ENCODE data around the gene GRK3.
"Not testable (repeated sequence)": the region's sequence is repeated elsewhere in the genome, so short reads cannot be mapped to it uniquely, and the experiment has no call there.

The GRK3 gene

DNA sequence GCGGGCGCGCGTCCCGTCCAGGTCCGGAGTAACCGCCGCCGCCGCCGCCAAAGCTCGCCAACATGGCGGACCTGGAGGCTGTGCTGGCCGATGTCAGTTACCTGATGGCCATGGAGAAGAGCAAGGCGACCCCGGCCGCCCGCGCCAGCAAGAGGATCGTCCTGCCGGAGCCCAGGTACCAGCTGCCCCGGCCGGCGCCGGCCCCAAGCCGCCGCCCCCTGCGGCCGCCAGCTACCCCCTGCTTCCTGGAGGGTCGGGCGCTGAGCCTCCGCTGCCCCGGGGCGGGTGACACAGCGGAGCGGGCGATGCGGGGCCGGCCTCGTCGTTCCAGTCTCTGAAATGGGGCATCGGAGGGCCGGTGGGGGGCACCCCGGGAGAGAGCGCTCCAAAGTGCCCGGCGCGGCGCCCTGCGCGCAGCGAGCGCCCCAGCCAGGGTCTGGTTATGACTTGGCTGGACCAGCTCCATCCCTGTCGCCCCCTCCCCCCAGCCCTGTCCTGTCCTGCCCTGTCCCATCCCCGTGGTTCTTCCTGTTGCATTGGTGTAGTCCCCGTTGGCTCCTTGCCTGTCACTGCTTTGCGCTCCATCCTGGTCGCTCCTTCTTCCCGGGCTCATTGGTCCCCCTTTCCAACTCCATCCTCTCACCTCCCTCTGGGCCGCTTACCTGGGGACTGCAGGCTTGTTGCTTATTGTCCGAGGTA is 653 bp downstream of the GRK3 start:
- H3K27me3 ChIP-seq (ENCODE audit: control insufficient read depth in 1 of 2, insufficient read depth in 2 of 2, low read length in 2 of 2), result no peaks in the 10 kb centered on the region
- H3K9ac ChIP-seq (ENCODE audit: low read length), result no peak overlapping the region
- peak overlapping the region; percentile 63 to 71 for H3K4me3 ChIP-seq (ENCODE audit: low read depth in 1 of 2, low read length in 2 of 2)
- no peaks in the 10 kb centered on the region for H3K36me3 ChIP-seq (ENCODE audit: insufficient read depth, low read length)
- H3K4me1 ChIP-seq (ENCODE audit: insufficient read depth, low read length), result peaks cover 18% of the 10 kb centered on the region
- H3K9me3 ChIP-seq (ENCODE audit: low read length), result no peaks in the 10 kb centered on the region
- peak overlapping the region; percentile 68 for H3K27ac ChIP-seq (ENCODE audit: low read depth, low read length)

GRCh38 chr22:25566186-25566897 is 1.9 kb downstream of the GRK3 start:
- Histone ChIP-seq H3K36me3 (ENCODE audit: insufficient read depth, low read length) (no peaks in the 10 kb centered on the region), H3K4me3 (ENCODE audit: low read depth in 1 of 2, low read length in 2 of 2) (no peak overlapping the region), H3K9me3 (ENCODE audit: low read length) (no peaks in the 10 kb centered on the region), H3K27ac (ENCODE audit: low read depth, low read length) (no peak overlapping the region), H3K9ac (ENCODE audit: low read length) (no peak overlapping the region), H3K27me3 (ENCODE audit: control insufficient read depth in 1 of 2, insufficient read depth in 2 of 2, low read length in 2 of 2) (no peaks in the 10 kb centered on the region), H3K4me1 (ENCODE audit: insufficient read depth, low read length) (peaks cover 18% of the 10 kb centered on the region)

DNA sequence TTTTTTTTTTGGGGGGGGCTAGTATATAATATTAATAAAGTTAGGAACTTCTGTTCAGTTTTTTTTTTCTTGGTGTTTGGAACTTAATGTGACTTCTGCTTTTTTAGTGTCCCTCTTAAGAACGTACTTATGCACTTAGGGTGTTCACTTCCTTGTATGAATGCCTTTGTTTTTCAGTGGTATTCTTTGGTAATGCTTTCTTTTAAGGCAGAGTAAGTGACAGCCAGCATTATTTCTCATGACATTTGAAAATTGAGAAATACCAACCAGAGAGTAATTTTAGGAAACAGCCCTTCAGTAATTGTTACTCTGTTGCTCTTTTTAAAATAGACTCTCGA is 2.4 kb downstream of the GRK3 start:
- H3K4me3 ChIP-seq (ENCODE audit: low read depth in 1 of 2, low read length in 2 of 2), result no peak overlapping the region
- peaks cover 18% of the 10 kb centered on the region for H3K4me1 ChIP-seq (ENCODE audit: insufficient read depth, low read length)
- H3K27ac ChIP-seq (ENCODE audit: low read depth, low read length), result no peak overlapping the region
- H3K9ac ChIP-seq (ENCODE audit: low read length), result no peak overlapping the region
- H3K9me3 ChIP-seq (ENCODE audit: low read length), result no peaks in the 10 kb centered on the region
- no peaks in the 10 kb centered on the region for H3K36me3 ChIP-seq (ENCODE audit: insufficient read depth, low read length)
- H3K27me3 ChIP-seq (ENCODE audit: control insufficient read depth in 1 of 2, insufficient read depth in 2 of 2, low read length in 2 of 2), result no peaks in the 10 kb centered on the region

- Histone ChIP-seq H3K9me3 (ENCODE audit: low read length) (no peaks in the 10 kb centered on the region), H3K9ac (ENCODE audit: low read length) (no peak overlapping the region), H3K36me3 (ENCODE audit: insufficient read depth, low read length) (no peaks in the 10 kb centered on the region), H3K27me3 (ENCODE audit: control insufficient read depth in 1 of 2, insufficient read depth in 2 of 2, low read length in 2 of 2) (no peaks in the 10 kb centered on the region), H3K4me3 (ENCODE audit: low read depth in 1 of 2, low read length in 2 of 2) (no peak overlapping the region), H3K4me1 (ENCODE audit: insufficient read depth, low read length) (peaks cover 18% of the 10 kb centered on the region), H3K27ac (ENCODE audit: low read depth, low read length) (no peak overlapping the region)
Measured at GRCh38 chr22:25567251-25567675, 2.8 kb downstream of the GRK3 start.

DNA sequence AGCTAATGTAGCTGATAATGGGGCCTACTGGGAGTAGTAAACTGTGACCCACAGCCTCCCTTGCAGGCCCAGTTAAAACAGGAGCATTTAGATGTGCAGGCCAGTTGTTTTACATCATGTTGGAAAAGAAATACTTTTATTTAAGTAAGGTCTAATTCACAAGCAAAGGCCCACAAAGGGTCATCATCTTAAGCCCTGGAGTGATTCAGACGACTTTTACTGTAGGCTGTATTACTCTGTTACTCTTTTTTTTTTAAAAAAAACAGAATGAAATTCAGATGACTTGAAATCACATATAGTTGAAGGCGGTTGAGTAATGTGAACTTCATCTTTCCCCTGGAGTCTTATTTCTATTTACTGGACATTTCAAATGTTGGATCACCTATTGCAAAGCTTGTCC is 3.6 kb downstream of the GRK3 start:
- not testable (repeated sequence) for H3K9ac ChIP-seq (ENCODE audit: low read length); H3K4me3 ChIP-seq (ENCODE audit: low read depth in 1 of 2, low read length in 2 of 2); H3K27me3 ChIP-seq (ENCODE audit: control insufficient read depth in 1 of 2, insufficient read depth in 2 of 2, low read length in 2 of 2); H3K9me3 ChIP-seq (ENCODE audit: low read length); H3K27ac ChIP-seq (ENCODE audit: low read depth, low read length); H3K36me3 ChIP-seq (ENCODE audit: insufficient read depth, low read length)
- H3K4me1 ChIP-seq (ENCODE audit: insufficient read depth, low read length), result peaks cover 18% of the 10 kb centered on the region

GRCh38 chr22:25569361-25569760 is 4.9 kb downstream of the GRK3 start:
- Histone ChIP-seq H3K9ac (ENCODE audit: low read length) (no peak overlapping the region), H3K27me3 (ENCODE audit: control insufficient read depth in 1 of 2, insufficient read depth in 2 of 2, low read length in 2 of 2) (no peaks in the 10 kb centered on the region), H3K4me1 (ENCODE audit: insufficient read depth, low read length) (peaks cover 11% of the 10 kb centered on the region), H3K4me3 (ENCODE audit: low read depth in 1 of 2, low read length in 2 of 2) (no peak overlapping the region), H3K36me3 (ENCODE audit: insufficient read depth, low read length) (no peaks in the 10 kb centered on the region), H3K9me3 (ENCODE audit: low read length) (no peaks in the 10 kb centered on the region), H3K27ac (ENCODE audit: low read depth, low read length) (no peak overlapping the region)

DNA sequence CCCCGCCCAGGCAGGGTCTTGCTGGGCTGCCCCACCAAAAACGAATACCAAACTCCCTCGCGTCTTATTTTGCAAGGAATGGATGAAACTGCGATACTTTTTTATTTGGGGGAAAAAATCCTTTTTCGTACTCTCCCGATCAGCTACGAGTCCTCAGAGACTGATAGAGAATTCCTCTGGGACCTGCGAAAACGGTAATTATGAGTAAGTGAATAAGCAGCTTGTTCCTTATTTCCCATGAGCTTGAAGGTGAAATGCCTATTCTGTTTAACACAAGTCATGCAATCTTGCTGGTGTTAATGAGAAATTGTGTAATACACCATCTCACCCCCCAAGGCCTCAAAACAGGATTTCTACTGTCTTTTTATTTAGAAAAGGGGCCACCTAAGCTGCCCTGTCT is 5.5 kb downstream of the GRK3 start:
- H3K4me3 ChIP-seq (ENCODE audit: low read depth in 1 of 2, low read length in 2 of 2), result no peak overlapping the region
- no peak overlapping the region for H3K9ac ChIP-seq (ENCODE audit: low read length)
- no peaks in the 10 kb centered on the region for H3K9me3 ChIP-seq (ENCODE audit: low read length)
- no peak overlapping the region for H3K27ac ChIP-seq (ENCODE audit: low read depth, low read length)
- no peaks in the 10 kb centered on the region for H3K36me3 ChIP-seq (ENCODE audit: insufficient read depth, low read length)
- H3K27me3 ChIP-seq (ENCODE audit: control insufficient read depth in 1 of 2, insufficient read depth in 2 of 2, low read length in 2 of 2), result no peaks in the 10 kb centered on the region
- H3K4me1 ChIP-seq (ENCODE audit: insufficient read depth, low read length), result peaks cover 11% of the 10 kb centered on the region

GRCh38 chr22:25570486-25570885 is 6.0 kb downstream of the GRK3 start:
- no peak overlapping the region for H3K27ac ChIP-seq (ENCODE audit: low read depth, low read length)
- H3K4me3 ChIP-seq (ENCODE audit: low read depth in 1 of 2, low read length in 2 of 2), result no peak overlapping the region
- H3K9ac ChIP-seq (ENCODE audit: low read length), result no peak overlapping the region
- H3K4me1 ChIP-seq (ENCODE audit: insufficient read depth, low read length), result peaks cover 11% of the 10 kb centered on the region
- no peaks in the 10 kb centered on the region for H3K27me3 ChIP-seq (ENCODE audit: control insufficient read depth in 1 of 2, insufficient read depth in 2 of 2, low read length in 2 of 2)
- no peaks in the 10 kb centered on the region for H3K9me3 ChIP-seq (ENCODE audit: low read length)
- H3K36me3 ChIP-seq (ENCODE audit: insufficient read depth, low read length), result no peaks in the 10 kb centered on the region

DNA sequence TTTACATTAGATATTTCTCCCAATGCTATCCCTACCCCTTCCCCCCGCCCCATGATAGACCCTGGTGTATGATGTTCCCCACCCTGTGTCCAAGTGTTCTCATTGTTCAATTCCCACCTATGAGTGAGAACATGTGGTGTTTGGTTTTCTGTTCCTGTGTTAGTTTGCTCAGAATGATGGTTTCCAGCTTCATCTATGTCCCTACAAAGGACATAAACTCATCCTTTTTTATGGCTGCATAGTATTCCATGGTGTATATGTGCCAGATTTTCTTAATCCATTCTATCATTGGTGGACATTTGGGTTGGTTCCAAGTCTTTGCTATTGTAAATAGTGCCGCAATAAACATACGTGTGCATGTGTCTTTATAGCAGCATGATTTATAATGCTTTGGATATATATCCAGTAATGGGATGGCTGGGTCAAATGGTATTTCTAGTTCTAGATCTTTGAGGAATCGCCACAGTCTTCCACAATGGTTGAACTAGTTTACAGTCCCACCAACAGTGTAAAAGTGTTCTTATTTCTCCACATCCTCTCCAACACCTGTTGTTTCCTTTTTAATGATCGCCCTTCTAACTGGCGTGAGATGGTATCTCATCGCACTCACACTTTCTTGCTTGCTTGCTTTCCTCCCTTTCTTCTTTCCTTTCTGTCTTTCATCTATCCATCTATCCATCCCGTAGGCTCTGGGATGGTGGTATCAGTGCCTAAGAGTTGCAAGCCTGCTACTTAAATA is 7.7 kb downstream of the GRK3 start:
- H3K4me3 ChIP-seq (ENCODE audit: low read depth in 1 of 2, low read length in 2 of 2); H3K9me3 ChIP-seq (ENCODE audit: low read length): not testable (repeated sequence)
- peaks cover 11% of the 10 kb centered on the region for H3K4me1 ChIP-seq (ENCODE audit: insufficient read depth, low read length)

GRCh38 chr22:25572708-25573171 is 8.3 kb downstream of the GRK3 start:
- Histone ChIP-seq H3K9ac (ENCODE audit: low read length) (no peak overlapping the region), H3K4me3 (ENCODE audit: low read depth in 1 of 2, low read length in 2 of 2) (no peak overlapping the region), H3K4me1 (ENCODE audit: insufficient read depth, low read length) (peaks cover 9% of the 10 kb centered on the region), H3K36me3 (ENCODE audit: insufficient read depth, low read length) (no peaks in the 10 kb centered on the region), H3K27me3 (ENCODE audit: control insufficient read depth in 1 of 2, insufficient read depth in 2 of 2, low read length in 2 of 2) (no peaks in the 10 kb centered on the region), H3K27ac (ENCODE audit: low read depth, low read length) (no peak overlapping the region), H3K9me3 (ENCODE audit: low read length) (no peaks in the 10 kb centered on the region)

More for the DNA sequence above, 7.7 kb downstream of the GRK3 start:
- not testable (repeated sequence) for H3K27ac ChIP-seq (ENCODE audit: low read depth, low read length); H3K9ac ChIP-seq (ENCODE audit: low read length); H3K27me3 ChIP-seq (ENCODE audit: control insufficient read depth in 1 of 2, insufficient read depth in 2 of 2, low read length in 2 of 2); H3K36me3 ChIP-seq (ENCODE audit: insufficient read depth, low read length)

GRCh38 chr22:25573841-25574240 is 9.4 kb downstream of the GRK3 start:
- Histone ChIP-seq H3K4me3 (ENCODE audit: low read depth in 1 of 2, low read length in 2 of 2) (no peak overlapping the region), H3K36me3 (ENCODE audit: insufficient read depth, low read length) (no peaks in the 10 kb centered on the region), H3K4me1 (ENCODE audit: insufficient read depth, low read length) (peaks cover 6% of the 10 kb centered on the region)

More at GRCh38 chr22:25573841-25574240, 9.4 kb downstream of the GRK3 start:
- Histone ChIP-seq H3K9me3 (ENCODE audit: low read length) (no peaks in the 10 kb centered on the region), H3K27me3 (ENCODE audit: control insufficient read depth in 1 of 2, insufficient read depth in 2 of 2, low read length in 2 of 2) (no peaks in the 10 kb centered on the region), H3K9ac (ENCODE audit: low read length) (no peak overlapping the region), H3K27ac (ENCODE audit: low read depth, low read length) (no peak overlapping the region)

All from muscle layer of colon (tissue), 2 donors.